Loucy (cell line): Measurements from ENCODE around the gene PHLDB2.

Source experiments
- EZH2phosphoT487 ChIP-seq: fragments of 200-600 bp; IDR thresholded peaks from 2 replicates; pipeline ENCODE4 v1.6.1; 2018; ENCODE audit warnings: antibody characterized with exemption, mild to moderate bottlenecking, moderate library complexity, borderline replicate concordance
- TF ChIP-seq, protein P1 (sequence below): fragments of 200-600 bp; sonication (generic); conservative IDR thresholded peaks from 2 replicates; pipeline ENCODE4 v1.5.1; 2014; ENCODE audit warnings: mild to moderate bottlenecking, antibody characterized with exemption, low read length

DNA sequence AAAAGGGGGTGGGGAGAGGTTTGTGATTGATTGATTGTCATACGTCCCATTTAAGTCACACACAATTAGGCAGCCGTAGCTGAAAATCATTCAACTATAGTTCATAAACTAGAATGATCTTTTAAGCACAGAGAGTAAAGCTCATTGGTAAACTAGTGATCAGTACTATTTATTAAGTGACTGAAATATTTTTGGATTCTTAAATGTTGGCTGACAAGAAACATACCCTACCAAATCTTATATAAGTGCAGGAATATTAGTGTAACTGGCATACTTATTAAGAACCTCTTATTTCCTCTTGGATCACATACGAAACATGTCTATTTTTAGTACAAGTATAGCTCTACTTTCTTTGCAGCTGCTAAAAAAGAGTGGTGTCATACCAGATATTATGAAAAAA, 111.3 kb downstream of the PHLDB2 start:
- TF ChIP-seq, protein P1, sequence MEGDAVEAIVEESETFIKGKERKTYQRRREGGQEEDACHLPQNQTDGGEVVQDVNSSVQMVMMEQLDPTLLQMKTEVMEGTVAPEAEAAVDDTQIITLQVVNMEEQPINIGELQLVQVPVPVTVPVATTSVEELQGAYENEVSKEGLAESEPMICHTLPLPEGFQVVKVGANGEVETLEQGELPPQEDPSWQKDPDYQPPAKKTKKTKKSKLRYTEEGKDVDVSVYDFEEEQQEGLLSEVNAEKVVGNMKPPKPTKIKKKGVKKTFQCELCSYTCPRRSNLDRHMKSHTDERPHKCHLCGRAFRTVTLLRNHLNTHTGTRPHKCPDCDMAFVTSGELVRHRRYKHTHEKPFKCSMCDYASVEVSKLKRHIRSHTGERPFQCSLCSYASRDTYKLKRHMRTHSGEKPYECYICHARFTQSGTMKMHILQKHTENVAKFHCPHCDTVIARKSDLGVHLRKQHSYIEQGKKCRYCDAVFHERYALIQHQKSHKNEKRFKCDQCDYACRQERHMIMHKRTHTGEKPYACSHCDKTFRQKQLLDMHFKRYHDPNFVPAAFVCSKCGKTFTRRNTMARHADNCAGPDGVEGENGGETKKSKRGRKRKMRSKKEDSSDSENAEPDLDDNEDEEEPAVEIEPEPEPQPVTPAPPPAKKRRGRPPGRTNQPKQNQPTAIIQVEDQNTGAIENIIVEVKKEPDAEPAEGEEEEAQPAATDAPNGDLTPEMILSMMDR: no peak
- no peak for TF ChIP-seq EZH2phosphoT487
